ENCODE data around the gene ATP1A1. TPM values are rescaled to one million over a fixed set of nuclear protein-coding genes. Genes with fewer than 3 reads are reported as not detected.
A peak's percentile ranks its signal among the peaks of the same experiment; 100 is the strongest.

ATP1A1 gene
- total and polyA plus RNA-seq, 9 of the 15 experiments (the other 6 are each of a cell fraction or from before 2014, with no cell fraction given) = 99.3 to 513 (median 234) TPM

DNA sequence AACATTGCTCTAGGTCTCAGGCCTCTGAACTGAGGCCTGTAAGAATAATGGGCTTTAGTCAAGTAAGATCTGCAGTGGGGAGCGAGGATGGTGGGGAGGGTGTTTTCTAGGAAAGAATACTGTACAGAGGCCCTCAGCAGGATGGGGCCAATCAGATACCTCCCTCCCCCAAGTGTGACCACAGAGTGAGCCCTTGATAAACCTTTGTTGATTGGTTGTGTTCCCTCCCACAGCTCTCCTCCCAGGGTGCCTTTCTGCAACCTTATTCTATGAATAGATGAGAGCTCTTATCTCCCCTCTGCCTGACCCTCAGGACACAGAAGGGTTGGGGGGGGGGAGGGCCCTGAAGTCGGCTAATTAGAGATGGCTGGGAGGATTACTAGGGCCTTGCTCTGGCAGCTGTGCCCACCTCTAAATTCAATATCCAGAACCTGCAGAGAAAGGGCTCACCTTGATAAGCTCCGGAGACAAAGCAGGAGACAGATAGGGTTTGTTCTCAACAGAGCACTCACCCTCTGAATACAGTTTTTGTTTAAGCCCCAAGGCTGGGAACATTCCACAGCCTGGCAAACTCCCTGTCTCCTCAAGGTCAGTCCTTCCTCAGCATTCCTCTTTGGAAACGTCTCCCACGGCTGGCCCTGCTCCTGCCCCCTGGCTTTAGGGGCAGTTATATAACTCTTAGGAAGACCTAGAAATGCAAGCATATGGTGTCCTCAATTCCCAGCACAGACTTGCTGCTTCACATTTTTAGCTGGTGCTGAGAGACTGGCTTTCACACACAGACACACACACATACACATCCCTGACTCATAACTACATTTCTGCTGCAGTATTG is 42.9 kb downstream of the ATP1A1 start (continued):
- TF ChIP-seq FUS (optimal IDR thresholded peaks at IDR 0.05; ENCODE audit: low read depth, low read length) (no peak), NR2F6 (CRISPR knock-in tag; IDR thresholded peaks at IDR 0.05) (0 out of 2 replicates have a peak, but pooled peaks have one; percentile 18), HDAC3 (IDR thresholded peaks at IDR 0.05; ENCODE audit: borderline replicate concordance, partially characterized antibody) (peak; percentile 83), SIX5 (IDR thresholded peaks at IDR 0.05; ENCODE audit: borderline replicate concordance in 1 of 2, insufficient read depth in 1 of 2, low read depth in 1 of 2, low read length in 2 of 2) (no peak), CC2D1A (IDR thresholded peaks at IDR 0.05) (peak; percentile 99), NR2C2 (CRISPR knock-in tag; IDR thresholded peaks at IDR 0.05) (no peak), NR2C2 (tag; IDR thresholded peaks at IDR 0.05) (peak; percentile 81), ZKSCAN1 (IDR thresholded peaks at IDR 0.05; ENCODE audit: low read depth, low read length) (0 out of 2 replicates have a peak, but pooled peaks have one; percentile 20), NEUROD1 (IDR thresholded peaks at IDR 0.05; ENCODE audit: borderline replicate concordance, low read depth, low read length, partially characterized antibody) (peak; percentile 79), CREB1 (IDR thresholded peaks at IDR 0.05) (peak; percentile 78), CREB1 (CRISPR knock-in tag; IDR thresholded peaks at IDR 0.05) (no peak), ZNF384 (IDR thresholded peaks at IDR 0.05; ENCODE audit: low read depth, low read length) (0 out of 2 replicates have a peak, but pooled peaks have one; percentile 8), ZNF639 (CRISPR knock-in tag; conservative IDR thresholded peaks at IDR 0.05 in 1 of 2, IDR thresholded peaks at IDR 0.05 in 1 of 2) (peak in 1 of 2 experiments; percentile 76; a peak in 2 of 4 replicates), ETS2 (tag; IDR thresholded peaks at IDR 0.05; ENCODE audit: borderline replicate concordance, poor library complexity, severe bottlenecking) (no peak), TBL1XR1 (IDR thresholded peaks at IDR 0.05; ENCODE audit: low read length in 2 of 2) (peak; percentile 93 to 99), ZFP1 (CRISPR knock-in tag; IDR thresholded peaks at IDR 0.05) (no peak), RCOR1 (IDR thresholded peaks at IDR 0.05; ENCODE audit: borderline replicate concordance in 1 of 2, low read depth in 2 of 2, low read length in 2 of 2) (peak; percentile 98 to 100), KHSRP (IDR thresholded peaks at IDR 0.05) (no peak), ZNF592 (IDR thresholded peaks at IDR 0.05) (peak; percentile 79)
- TF ChIP-seq, protein P1, sequence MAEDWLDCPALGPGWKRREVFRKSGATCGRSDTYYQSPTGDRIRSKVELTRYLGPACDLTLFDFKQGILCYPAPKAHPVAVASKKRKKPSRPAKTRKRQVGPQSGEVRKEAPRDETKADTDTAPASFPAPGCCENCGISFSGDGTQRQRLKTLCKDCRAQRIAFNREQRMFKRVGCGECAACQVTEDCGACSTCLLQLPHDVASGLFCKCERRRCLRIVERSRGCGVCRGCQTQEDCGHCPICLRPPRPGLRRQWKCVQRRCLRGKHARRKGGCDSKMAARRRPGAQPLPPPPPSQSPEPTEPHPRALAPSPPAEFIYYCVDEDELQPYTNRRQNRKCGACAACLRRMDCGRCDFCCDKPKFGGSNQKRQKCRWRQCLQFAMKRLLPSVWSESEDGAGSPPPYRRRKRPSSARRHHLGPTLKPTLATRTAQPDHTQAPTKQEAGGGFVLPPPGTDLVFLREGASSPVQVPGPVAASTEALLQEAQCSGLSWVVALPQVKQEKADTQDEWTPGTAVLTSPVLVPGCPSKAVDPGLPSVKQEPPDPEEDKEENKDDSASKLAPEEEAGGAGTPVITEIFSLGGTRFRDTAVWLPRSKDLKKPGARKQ (CRISPR knock-in tag; IDR thresholded peaks at IDR 0.05) = no peak
